GM06990 (cell line): ENCODE data around the gene GMPPA.

Experiments
- DNase-seq: peaks from one replicate; pipeline ENCODE4 v3.0.0-alpha.2; 2011; ENCODE audit not compliant: insufficient read length; ENCODE audit errors: extremely low read depth
- H3K27me3 ChIP-seq: replicated peaks from 2 replicates; pipeline ENCODE4 v1.6.0; 2011; ENCODE audit warnings: low read length; ENCODE audit not compliant: control insufficient read depth, insufficient read depth
- H3K36me3 ChIP-seq: 2 replicates; pipeline ENCODE4 v1.5.1; 2011; ENCODE audit warnings: low read length; ENCODE audit not compliant: control insufficient read depth, insufficient read depth
- H3K4me3 ChIP-seq: replicated peaks from 2 replicates; pipeline ENCODE4 v1.5.1; 2011; ENCODE audit warnings: low read depth, mild to moderate bottlenecking, control low read depth, low read length
- TF ChIP-seq, protein P1 (sequence below): IDR thresholded peaks from 2 replicates; pipeline ENCODE4 v1.5.1; 2011; ENCODE audit warnings: low read length, control low read depth, mild to moderate bottlenecking, inconsistent platforms; ENCODE audit not compliant: insufficient read depth, poor library complexity, severe bottlenecking

Gene GMPPA

DNA sequence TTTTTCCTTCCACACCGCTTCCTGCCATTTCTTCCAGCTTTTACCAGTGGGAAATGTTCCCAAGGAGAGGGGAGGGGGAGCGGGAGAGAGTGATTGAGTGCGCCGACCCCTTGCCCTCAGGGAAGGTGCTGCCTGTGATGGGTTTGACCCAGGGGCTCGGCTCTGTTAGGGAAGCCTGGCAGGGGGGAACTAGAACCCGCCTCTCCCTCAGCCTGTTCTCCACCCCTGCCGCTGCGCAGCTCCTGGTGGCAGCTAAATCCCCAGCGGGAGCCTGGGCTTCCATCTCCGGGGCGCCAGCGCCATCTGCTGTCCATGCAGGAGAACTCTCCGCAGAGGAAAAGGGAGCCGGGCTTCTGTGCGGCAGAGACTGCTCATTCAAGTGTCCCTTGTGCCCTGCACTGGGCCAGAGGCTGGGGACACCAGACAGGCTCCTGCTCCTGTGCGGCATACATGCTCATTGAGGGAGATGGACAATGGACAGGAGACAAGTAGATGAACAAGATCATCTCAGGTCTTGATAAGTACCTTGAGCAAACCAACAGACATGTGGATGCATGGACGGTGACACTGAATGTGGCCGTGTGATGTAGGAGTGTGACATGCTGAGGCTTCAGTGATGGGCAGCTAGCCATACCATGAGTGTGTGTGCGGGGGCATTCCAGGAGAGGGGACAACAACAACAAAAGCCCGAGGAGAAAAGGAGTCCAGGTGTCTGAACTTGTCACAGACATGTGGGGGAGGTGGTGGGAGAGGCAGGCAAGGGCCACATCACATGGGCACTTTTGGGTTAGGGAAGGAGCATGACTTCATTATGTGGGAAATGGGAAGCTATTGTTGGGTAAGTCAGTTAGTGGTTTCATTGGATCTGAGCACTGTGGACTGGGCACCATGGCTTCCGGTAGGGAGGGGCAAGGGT, 31.6 kb downstream of the GMPPA start:
- TF ChIP-seq, protein P1, sequence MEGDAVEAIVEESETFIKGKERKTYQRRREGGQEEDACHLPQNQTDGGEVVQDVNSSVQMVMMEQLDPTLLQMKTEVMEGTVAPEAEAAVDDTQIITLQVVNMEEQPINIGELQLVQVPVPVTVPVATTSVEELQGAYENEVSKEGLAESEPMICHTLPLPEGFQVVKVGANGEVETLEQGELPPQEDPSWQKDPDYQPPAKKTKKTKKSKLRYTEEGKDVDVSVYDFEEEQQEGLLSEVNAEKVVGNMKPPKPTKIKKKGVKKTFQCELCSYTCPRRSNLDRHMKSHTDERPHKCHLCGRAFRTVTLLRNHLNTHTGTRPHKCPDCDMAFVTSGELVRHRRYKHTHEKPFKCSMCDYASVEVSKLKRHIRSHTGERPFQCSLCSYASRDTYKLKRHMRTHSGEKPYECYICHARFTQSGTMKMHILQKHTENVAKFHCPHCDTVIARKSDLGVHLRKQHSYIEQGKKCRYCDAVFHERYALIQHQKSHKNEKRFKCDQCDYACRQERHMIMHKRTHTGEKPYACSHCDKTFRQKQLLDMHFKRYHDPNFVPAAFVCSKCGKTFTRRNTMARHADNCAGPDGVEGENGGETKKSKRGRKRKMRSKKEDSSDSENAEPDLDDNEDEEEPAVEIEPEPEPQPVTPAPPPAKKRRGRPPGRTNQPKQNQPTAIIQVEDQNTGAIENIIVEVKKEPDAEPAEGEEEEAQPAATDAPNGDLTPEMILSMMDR = peak; percentile 97
- Histone ChIP-seq H3K4me3 (no peak overlapping the region), H3K36me3 (no peaks in the 10 kb centered on the region), H3K27me3 (peaks cover 15% of the 10 kb centered on the region)
- DNase-seq = peak; percentile 75

DNA sequence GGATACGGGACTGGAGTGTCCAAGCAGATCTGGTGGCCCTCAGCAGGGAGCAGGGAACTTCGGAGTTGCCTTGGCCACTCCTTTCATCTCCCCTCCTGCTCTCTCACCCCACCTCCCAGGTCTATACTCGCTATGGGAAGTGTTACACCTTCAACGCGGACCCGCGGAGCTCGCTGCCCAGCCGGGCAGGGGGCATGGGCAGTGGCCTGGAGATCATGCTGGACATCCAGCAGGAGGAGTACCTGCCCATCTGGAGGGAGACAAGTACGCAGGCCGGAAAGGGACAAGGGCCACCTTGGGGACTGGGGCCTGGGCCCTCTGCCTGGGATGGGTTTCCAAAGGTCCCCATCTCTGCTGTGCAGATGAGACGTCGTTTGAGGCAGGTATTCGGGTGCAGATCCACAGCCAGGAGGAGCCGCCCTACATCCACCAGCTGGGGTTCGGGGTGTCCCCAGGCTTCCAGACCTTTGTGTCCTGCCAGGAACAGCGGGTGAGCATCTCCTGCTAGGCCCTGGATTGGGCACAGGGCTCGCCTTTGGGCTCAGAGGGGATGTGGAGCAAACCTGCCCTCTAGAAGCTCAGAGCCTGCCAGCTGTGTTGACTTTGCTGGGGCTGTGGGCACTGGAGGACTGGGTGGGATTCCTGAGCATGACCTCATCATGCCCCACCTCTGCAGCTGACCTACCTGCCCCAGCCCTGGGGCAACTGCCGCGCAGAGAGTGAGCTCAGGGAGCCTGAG, 33.1 kb downstream of the GMPPA start:
- TF ChIP-seq, protein P1 = no peak
- H3K27me3 ChIP-seq = peaks cover 12% of the 10 kb centered on the region
- H3K4me3 ChIP-seq = no peak overlapping the region
- DNase-seq = no peak
- no peaks in the 10 kb centered on the region for H3K36me3 ChIP-seq

DNA sequence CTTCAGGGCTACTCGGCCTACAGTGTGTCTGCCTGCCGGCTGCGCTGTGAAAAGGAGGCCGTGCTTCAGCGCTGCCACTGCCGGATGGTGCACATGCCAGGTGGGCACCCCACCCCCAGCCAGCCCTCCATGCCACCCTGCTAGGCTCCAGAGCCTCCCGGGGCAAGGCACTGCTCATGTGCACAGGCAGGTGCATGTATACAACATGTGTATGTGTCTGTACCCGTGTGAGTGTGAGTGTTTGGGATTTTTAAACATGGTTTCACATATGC, 33.6 kb downstream of the GMPPA start:
- TF ChIP-seq, protein P1 = no peak
- peaks cover 9% of the 10 kb centered on the region for H3K27me3 ChIP-seq
- H3K36me3 ChIP-seq = no peaks in the 10 kb centered on the region
- H3K4me3 ChIP-seq = no peak overlapping the region
- DNase-seq = no peak

DNA sequence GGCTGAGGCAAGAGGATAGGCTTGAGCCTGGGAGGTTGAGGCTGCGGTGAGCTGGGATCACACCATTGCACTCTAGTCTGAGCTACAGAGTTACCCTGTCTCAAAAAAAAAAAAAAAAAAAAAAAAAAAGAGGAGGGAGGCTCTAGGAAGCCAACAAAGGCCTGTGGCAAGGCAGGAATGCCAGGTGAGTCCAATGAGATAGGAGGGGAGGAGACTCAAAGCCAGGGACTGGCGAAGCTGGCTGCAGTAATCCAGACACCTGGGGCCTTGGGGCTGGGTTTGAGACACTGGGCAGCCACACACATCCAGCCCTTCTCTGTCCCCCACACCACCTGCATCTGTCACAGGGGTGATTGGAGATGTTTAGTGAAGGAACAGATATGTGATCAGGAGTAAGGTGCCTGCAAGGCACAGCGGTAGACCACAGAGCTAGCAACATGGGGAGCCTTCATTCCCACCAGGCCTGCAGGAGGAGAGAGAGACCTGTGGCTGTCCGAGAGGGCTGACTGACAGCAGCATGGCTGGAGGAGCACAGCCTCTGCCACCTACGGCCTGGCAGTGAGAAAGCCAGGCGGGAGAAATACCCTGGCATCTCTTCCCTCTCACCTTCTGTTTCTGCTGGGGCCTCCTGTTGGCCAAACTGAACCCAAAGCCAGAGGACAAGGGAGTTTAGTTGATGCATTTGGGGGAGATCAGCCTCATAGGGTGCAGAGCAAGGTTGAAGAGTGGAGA, 35.4 kb downstream of the GMPPA start:
- no peak for DNase-seq
- TF ChIP-seq, protein P1 = no peak
- H3K36me3 ChIP-seq = peaks cover 5% of the 10 kb centered on the region; the same call in 1 of the 2 replicates
- no peak overlapping the region for H3K4me3 ChIP-seq
- H3K27me3 ChIP-seq = peaks cover 6% of the 10 kb centered on the region

DNA sequence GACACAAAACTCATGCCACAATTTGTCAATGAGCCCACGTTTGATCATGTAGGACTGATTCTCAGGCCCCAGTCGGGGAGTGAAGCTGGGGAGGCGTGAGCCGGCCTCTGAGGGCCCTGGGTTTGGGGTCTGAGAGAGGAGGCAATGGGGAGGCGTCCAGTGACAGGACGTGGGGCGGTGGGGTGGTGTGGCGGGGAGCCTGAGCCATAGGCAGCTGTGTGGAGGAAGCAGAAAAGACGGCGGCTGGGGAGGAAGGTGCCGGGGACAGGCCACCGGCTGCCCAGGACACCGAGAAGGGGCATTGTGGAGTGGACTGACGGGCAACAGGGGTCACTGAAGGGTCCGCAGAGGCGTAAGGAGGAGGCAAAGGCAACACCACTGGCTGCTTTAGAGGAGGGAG, 37.7 kb downstream of the GMPPA start:
- Histone ChIP-seq H3K36me3 (peaks cover 23% of the 10 kb centered on the region), H3K4me3 (no peak overlapping the region), H3K27me3 (no peaks in the 10 kb centered on the region; the same call in none of the 2 replicates)
- TF ChIP-seq, protein P1 = no peak
- no peak for DNase-seq
